Right cardiac atrium (tissue), 5 donors: ENCODE data around the gene KIF13A. TPM values are rescaled to one million over a fixed set of nuclear protein-coding genes. Genes with fewer than 3 reads are reported as not detected.

Source experiments
- ATAC-seq, 2 donors: fragments of 200-7000 bp; cut with Tn5 transposase; one replicate each; pipeline versions ENCODE4 v1.8.0 to v1.9.1; 2020; ENCODE audit warnings: moderate library complexity in 2 of 2, mild to moderate bottlenecking in 1 of 2
- DNase-seq, 3 donors: peaks; one replicate each; pipeline ENCODE4 v3.0.0-alpha.2; 2020
- H3K27ac ChIP-seq: one replicate; pipeline ENCODE4 v1.5.1; 2013; ENCODE audit warnings: mild to moderate bottlenecking, low read length, control low read depth, moderate library complexity
- H3K27me3 ChIP-seq: one replicate; pipeline ENCODE4 v1.6.1; 2013; ENCODE audit not compliant: control insufficient read depth, insufficient read depth
- H3K4me1 ChIP-seq: one replicate; pipeline ENCODE4 v1.6.1; 2013; ENCODE audit warnings: low read length; ENCODE audit not compliant: control insufficient read depth, insufficient read depth
- H3K4me3 ChIP-seq: one replicate; pipeline ENCODE4 v1.5.1; 2013; ENCODE audit warnings: low read length, control low read depth
- H3K9me3 ChIP-seq: one replicate; pipeline ENCODE4 v1.6.1; 2013; ENCODE audit warnings: low read length; ENCODE audit not compliant: control insufficient read depth
- WGBS: extraction: QIAGEN DNeasy Blood & Tissue Kit; methylation state at CpG from one replicate; pipeline ENCODE4 v1.1.7; 2013; 5-methylcytosine and 5-hydroxymethylcytosine counted together
- intact Hi-C, 4 donors: fragments of 100-400 bp; cut with DNase I; formaldehyde crosslinking; loops; one replicate each; pipeline versions ENCODE4 v1.11.0 to v1.14.0; 2022 to 2023
- polyA plus RNA-seq: library from polyadenylated mRNA; stranded (reverse); fragments of 200-250 nt; gene quantifications from one replicate; pipeline ENCODE4 v1.2.3, GENCODE V29; 2013
- total RNA-seq, 4 donors: library from RNA; stranded (reverse); fragmentation: NEBNext Ultra II Directional; extraction: Animal tissue kit (Norgen Biotek cat#: 25700); gene quantifications; one replicate each; pipeline ENCODE4 v1.2.1, GENCODE V29; 2021
- donor health status: healthy with polysubstance abuse.
- donor health status: DM: no; HTN: yes; CAD: no.
- donor health status: DM: no; HTN: no; CAD: no.
- donor health status: DM: no; HTN: yes; CAD: no; lungs with severe emphysema.
- donor health status: DM: yes; HTN: yes; CAD: no.

Gene KIF13A
- total and polyA plus RNA-seq, 5 donors = 27.2 to 79.6 (median 67.3) TPM

- H3K27ac ChIP-seq = no peak overlapping the region
- peaks cover 2% of the 10 kb centered on the region for H3K4me1 ChIP-seq
- ATAC-seq (no peak), DNase-seq (peak; percentile 37 to 71 (median 58))
- H3K27me3 ChIP-seq = no peaks in the 10 kb centered on the region
- 91% methylated on average over 11 of the region's 11 CpGs for WGBS
- no peaks in the 10 kb centered on the region for H3K9me3 ChIP-seq
- no peak overlapping the region for H3K4me3 ChIP-seq
- intact Hi-C loops = no loop called here
Observed at GRCh38 chr6:17881085-17881858, 106.2 kb downstream of the KIF13A start.

DNA sequence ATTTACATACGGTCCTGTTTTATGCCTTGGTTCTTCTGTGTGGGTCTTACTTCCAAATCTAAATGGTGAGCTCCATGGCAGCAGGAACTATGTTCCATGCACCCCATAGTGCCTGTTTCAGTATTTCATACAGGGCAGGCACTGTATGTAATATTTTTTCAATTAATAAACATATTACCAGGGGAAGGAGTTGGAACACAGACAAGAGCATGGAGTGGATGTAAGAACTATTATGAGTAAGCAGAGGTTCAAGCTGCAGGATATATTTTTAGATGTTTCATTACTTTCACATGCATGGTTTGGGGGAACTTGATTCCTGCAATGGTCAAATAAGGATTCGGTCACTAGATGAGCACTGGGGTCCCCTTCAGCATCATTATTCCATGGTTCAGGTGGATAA lies 108.3 kb downstream of the KIF13A start:
- intact Hi-C loops = no loop called here
- Histone ChIP-seq H3K4me1 (no peaks in the 10 kb centered on the region), H3K27me3 (no peaks in the 10 kb centered on the region), H3K9me3 (no peaks in the 10 kb centered on the region), H3K27ac (no peak overlapping the region), H3K4me3 (no peak overlapping the region)
- DNase-seq (no peak), ATAC-seq (no peak)
- 69% methylated on average over 2 of the region's 2 CpGs for WGBS

GRCh38 chr6:17878734-17879133 lies 108.7 kb downstream of the KIF13A start:
- H3K4me1 ChIP-seq = no peaks in the 10 kb centered on the region
- intact Hi-C loops = no loop called here

GRCh38 chr6:17877895-17878440 lies 109.5 kb downstream of the KIF13A start:
- Histone ChIP-seq H3K27ac (no peak overlapping the region), H3K4me3 (no peak overlapping the region), H3K27me3 (no peaks in the 10 kb centered on the region), H3K4me1 (no peaks in the 10 kb centered on the region), H3K9me3 (no peaks in the 10 kb centered on the region)
- 94% methylated on average over 3 of the region's 3 CpGs for WGBS
- intact Hi-C loops = no loop called here
- DNase-seq (no peak), ATAC-seq (no peak)

More at GRCh38 chr6:17878734-17879133, 108.7 kb downstream of the KIF13A start:
- WGBS = 65% methylated on average over 1 of the region's 1 CpG
- Histone ChIP-seq H3K27ac (no peak overlapping the region), H3K27me3 (no peaks in the 10 kb centered on the region), H3K4me3 (no peak overlapping the region), H3K9me3 (no peaks in the 10 kb centered on the region)
- ATAC-seq (no peak), DNase-seq (no peak)

DNA sequence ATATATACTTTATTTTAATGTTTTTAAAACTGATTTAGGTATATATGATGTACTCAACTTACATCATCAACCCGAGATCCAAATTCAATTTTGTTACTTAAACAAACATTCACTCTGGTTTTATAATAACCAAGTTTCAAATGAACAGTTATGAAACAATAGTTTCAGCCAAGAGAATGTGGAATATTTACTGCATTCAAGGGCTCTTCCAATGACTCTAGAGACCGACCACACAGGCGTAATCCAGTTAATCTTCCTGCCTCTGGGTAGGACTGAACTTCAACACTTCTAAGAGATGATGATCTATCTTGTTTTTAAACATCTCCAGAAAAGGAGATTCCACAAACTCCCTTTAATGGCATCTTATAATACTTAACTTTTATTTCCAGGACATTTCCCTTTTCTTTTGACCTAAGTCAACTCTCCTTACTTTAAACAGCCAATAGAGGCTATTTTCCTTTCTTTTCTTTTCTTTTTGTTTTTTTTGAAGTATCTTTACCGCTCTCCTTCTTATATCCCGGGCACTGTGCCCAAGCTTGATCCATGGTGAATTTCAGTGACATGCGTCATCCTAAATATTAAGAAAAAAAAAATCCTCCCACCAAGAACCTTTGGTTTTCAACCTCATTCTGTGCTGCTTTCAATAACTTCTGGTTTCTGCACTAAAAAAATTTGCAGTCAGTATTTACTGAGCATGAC lies 110.1 kb downstream of the KIF13A start:
- ATAC-seq (no peak), DNase-seq (no peak)
- Histone ChIP-seq H3K4me1 (no peaks in the 10 kb centered on the region), H3K4me3 (no peak overlapping the region), H3K27ac (no peak overlapping the region), H3K9me3 (no peaks in the 10 kb centered on the region), H3K27me3 (no peaks in the 10 kb centered on the region)
- intact Hi-C loops = no loop called here
- WGBS = 73% methylated on average over 6 of the region's 6 CpGs

- WGBS = 77% methylated on average over 10 of the region's 10 CpGs
- ATAC-seq (no peak), DNase-seq (no peak)
- Histone ChIP-seq H3K4me1 (no peaks in the 10 kb centered on the region), H3K4me3 (no peak overlapping the region), H3K27me3 (no peaks in the 10 kb centered on the region), H3K9me3 (no peaks in the 10 kb centered on the region), H3K27ac (no peak overlapping the region)
- intact Hi-C loops = no loop called here
Observed at GRCh38 chr6:17874753-17875152, 112.7 kb downstream of the KIF13A start.

DNA sequence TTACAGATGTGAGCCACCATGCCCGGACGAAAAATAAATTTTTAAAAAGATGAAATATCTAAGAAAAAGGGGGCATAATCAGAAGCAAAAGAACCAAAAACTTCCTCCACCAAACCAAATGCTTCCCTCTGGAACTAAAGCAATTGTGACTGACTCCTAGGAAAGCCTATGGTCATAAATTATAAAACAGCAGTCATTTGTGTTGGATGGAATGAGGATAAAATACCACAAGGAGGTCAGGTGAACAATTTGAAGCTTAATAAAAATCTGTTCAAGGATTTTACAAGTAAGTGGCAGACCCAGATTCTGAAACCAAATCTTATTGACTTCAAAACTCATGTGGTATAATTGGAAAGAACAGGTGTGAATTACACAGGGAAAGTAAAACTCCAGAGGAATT lies 114.5 kb downstream of the KIF13A start:
- 97% methylated on average over 2 of the region's 2 CpGs for WGBS
- intact Hi-C loops = no loop called here
- DNase-seq (no peak), ATAC-seq (no peak)
- H3K9me3 ChIP-seq = no peaks in the 10 kb centered on the region
- H3K4me3 ChIP-seq = no peak overlapping the region
- H3K4me1 ChIP-seq = peaks cover under 1% of the 10 kb centered on the region
- H3K27ac ChIP-seq = no peak overlapping the region
- no peaks in the 10 kb centered on the region for H3K27me3 ChIP-seq

GRCh38 chr6:17871836-17872235 lies 115.6 kb downstream of the KIF13A start:
- H3K4me1 ChIP-seq = peaks cover 2% of the 10 kb centered on the region

GRCh38 chr6:17871189-17871519 lies 116.3 kb downstream of the KIF13A start:
- Histone ChIP-seq H3K9me3 (no peaks in the 10 kb centered on the region), H3K27me3 (no peaks in the 10 kb centered on the region), H3K4me3 (no peak overlapping the region), H3K27ac (no peak overlapping the region), H3K4me1 (peaks cover 4% of the 10 kb centered on the region)
- no peak for ATAC-seq
- DNase-seq = no peak
- intact Hi-C loops = no loop called here
- 62% methylated on average over 1 of the region's 1 CpG for WGBS

More at GRCh38 chr6:17871836-17872235, 115.6 kb downstream of the KIF13A start:
- H3K4me3 ChIP-seq = no peak overlapping the region
- intact Hi-C loops = no loop called here
- no peaks in the 10 kb centered on the region for H3K27me3 ChIP-seq
- no peak overlapping the region for H3K27ac ChIP-seq
- DNase-seq (no peak), ATAC-seq (no peak)
- WGBS = 68% methylated on average over 3 of the region's 3 CpGs
- H3K9me3 ChIP-seq = no peaks in the 10 kb centered on the region

DNA sequence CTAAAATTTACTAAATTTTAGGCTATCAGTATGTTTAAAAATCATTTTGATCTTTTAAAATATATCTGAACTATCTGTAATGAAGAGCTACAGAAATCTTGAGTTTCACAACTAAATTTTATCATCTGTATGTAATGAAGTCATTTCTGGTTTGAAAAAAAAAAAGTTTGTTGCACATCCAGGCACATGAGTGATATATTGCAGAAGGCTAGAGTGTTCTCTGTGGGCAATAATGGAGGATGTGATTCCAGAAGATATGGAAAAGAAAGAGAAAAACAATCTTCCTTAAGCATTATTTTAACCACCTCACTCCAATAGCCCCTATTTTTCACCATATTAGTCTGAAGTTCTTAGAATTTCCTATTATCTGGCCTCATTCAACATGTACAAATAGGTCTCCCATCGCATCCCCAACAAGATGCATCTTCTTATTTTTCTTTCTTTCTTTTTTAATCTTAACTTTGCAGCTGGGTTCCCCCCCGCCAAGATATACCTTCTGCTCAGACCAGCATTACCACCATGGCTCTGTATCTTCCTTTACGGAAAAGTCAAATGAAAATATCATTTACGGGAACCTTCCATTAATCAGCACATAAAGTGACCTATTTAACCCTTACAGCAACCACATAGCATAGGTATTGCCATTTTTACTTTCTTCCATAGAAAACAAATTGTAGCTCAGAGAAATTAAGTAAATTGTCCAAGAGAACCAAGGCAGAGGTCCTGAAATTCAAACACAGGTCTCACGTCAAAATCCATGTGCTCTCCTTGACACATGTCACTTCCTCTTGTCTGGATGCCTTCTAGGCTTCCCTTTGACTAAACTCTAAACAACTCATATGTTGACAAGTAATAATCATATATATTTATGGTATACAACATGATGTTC lies 116.9 kb downstream of the KIF13A start:
- Histone ChIP-seq H3K27ac (no peak overlapping the region), H3K27me3 (no peaks in the 10 kb centered on the region), H3K4me3 (no peak overlapping the region), H3K9me3 (no peaks in the 10 kb centered on the region), H3K4me1 (peaks cover 4% of the 10 kb centered on the region)
- intact Hi-C loops = no loop called here
- ATAC-seq (no peak), DNase-seq (no peak)
- WGBS = 74% methylated on average over 5 of the region's 5 CpGs

- DNase-seq = no peak
- no peak for ATAC-seq
- Histone ChIP-seq H3K4me3 (no peak overlapping the region), H3K4me1 (peaks cover 4% of the 10 kb centered on the region), H3K9me3 (no peaks in the 10 kb centered on the region), H3K27ac (no peak overlapping the region), H3K27me3 (no peaks in the 10 kb centered on the region)
- intact Hi-C loops = loop anchor here in 1 of 4 donors (10.0 kb wide), 1 partner anchor 115 kb away; the partner anchor contains the start of gene KIF13A
- WGBS = 43% methylated on average over 3 of the region's 3 CpGs
Observed at GRCh38 chr6:17869753-17870050, 117.7 kb downstream of the KIF13A start.
